ENCODE data around the gene ZBTB38. TPM values are rescaled to one million over a fixed set of nuclear protein-coding genes. Genes with fewer than 3 reads are reported as not detected.

Gene ZBTB38
- total RNA-seq, 3 donors from 2014 or later (not counting 1 experiment from before 2014, with no cell fraction given) = 40.3 to 68.3 (median 56.7) TPM

- Mint-ChIP-seq H3K27me3 (ENCODE audit: low read depth in 2 of 2) (no peaks in the 10 kb centered on the region), H3K4me3 (peak overlapping the region; percentile 89), H3K4me1 (peaks cover 57 to 65% of the 10 kb centered on the region in 2 donors), H3K27ac (peak overlapping the region; percentile 96 to 98), H3K9me3 (no peaks in the 10 kb centered on the region), H3K36me3 (peaks cover 21% of the 10 kb centered on the region)
- intact Hi-C loops (cut with micrococcal nuclease) = loop anchor here (5.0 kb wide), 1 partner anchor 34 kb away; no protein-coding TSS in a partner anchor
- H3K27ac ChIP-seq (ENCODE audit: low read length) = peak overlapping the region; percentile 72
- H3K4me1 ChIP-seq (ENCODE audit: control insufficient read depth, insufficient read depth, low read length) = peaks cover 57% of the 10 kb centered on the region
- peak in 2 of 3 donors; percentile 20 to 30 for ATAC-seq
- H3K4me3 ChIP-seq (ENCODE audit: low read length) = no peak overlapping the region
- peak in 1 of 2 donors; percentile 59 for DNase-seq
- 63% methylated on average over 3 of the region's 3 CpGs for WGBS (ENCODE audit: insufficient coverage)
- no peak for TF ChIP-seq CTCF (IDR thresholded peaks at IDR 0.05)
- H3K9me3 ChIP-seq (ENCODE audit: control insufficient read depth, insufficient read depth, low read length) = no peaks in the 10 kb centered on the region
- H3K27me3 ChIP-seq (ENCODE audit: control insufficient read depth, insufficient read depth, low read length) = no peaks in the 10 kb centered on the region
- peaks cover 25% of the 10 kb centered on the region for H3K36me3 ChIP-seq (ENCODE audit: control insufficient read depth, insufficient read depth, low read length)
Measured at GRCh38 chr3:141410846-141411245, 42.5 kb downstream of the ZBTB38 start.

GRCh38 chr3:141411251-141411771 lies 43.0 kb downstream of the ZBTB38 start:
- Mint-ChIP-seq H3K4me1 (peaks cover 53 to 62% of the 10 kb centered on the region in 2 donors), H3K36me3 (peaks cover 16% of the 10 kb centered on the region), H3K27me3 (ENCODE audit: low read depth in 2 of 2) (no peaks in the 10 kb centered on the region), H3K27ac (peak overlapping the region; percentile 96 to 98), H3K9me3 (no peaks in the 10 kb centered on the region), H3K4me3 (peak overlapping the region; percentile 89)
- H3K4me3 ChIP-seq (ENCODE audit: low read length) = no peak overlapping the region
- no peaks in the 10 kb centered on the region for H3K27me3 ChIP-seq (ENCODE audit: control insufficient read depth, insufficient read depth, low read length)
- peak; percentile 21 to 39 (median 36) for ATAC-seq
- 54% methylated on average over 6 of the region's 7 CpGs for WGBS (ENCODE audit: insufficient coverage)
- peak overlapping the region; percentile 72 for H3K27ac ChIP-seq (ENCODE audit: low read length)
- H3K36me3 ChIP-seq (ENCODE audit: control insufficient read depth, insufficient read depth, low read length) = peaks cover 21% of the 10 kb centered on the region
- intact Hi-C loops (cut with micrococcal nuclease) = loop anchor here (5.0 kb wide), 1 partner anchor 34 kb away; no protein-coding TSS in a partner anchor
- peak in 1 of 2 donors; percentile 70 for DNase-seq
- no peaks in the 10 kb centered on the region for H3K9me3 ChIP-seq (ENCODE audit: control insufficient read depth, insufficient read depth, low read length)
- no peak for TF ChIP-seq CTCF (IDR thresholded peaks at IDR 0.05)
- H3K4me1 ChIP-seq (ENCODE audit: control insufficient read depth, insufficient read depth, low read length) = peaks cover 57% of the 10 kb centered on the region

- peak overlapping the region; percentile 23 for H3K4me3 ChIP-seq (ENCODE audit: low read length)
- peak; percentile 49 to 87 for DNase-seq
- 33% methylated on average over 9 of the region's 10 CpGs for WGBS (ENCODE audit: insufficient coverage)
- peaks cover 30% of the 10 kb centered on the region for H3K36me3 ChIP-seq (ENCODE audit: control insufficient read depth, insufficient read depth, low read length)
- peak; percentile 81 to 90 (median 88) for ATAC-seq
- H3K9me3 ChIP-seq (ENCODE audit: control insufficient read depth, insufficient read depth, low read length) = no peaks in the 10 kb centered on the region
- Mint-ChIP-seq H3K4me1 (peaks cover 56 to 65% of the 10 kb centered on the region in 2 donors), H3K27me3 (ENCODE audit: low read depth in 2 of 2) (no peaks in the 10 kb centered on the region), H3K27ac (peak overlapping the region; percentile 96 to 98), H3K36me3 (peaks cover 19% of the 10 kb centered on the region), H3K4me3 (peak overlapping the region; percentile 89), H3K9me3 (no peaks in the 10 kb centered on the region)
- intact Hi-C loops (cut with micrococcal nuclease) = loop anchor here (5.0 kb wide), 1 partner anchor 35 kb away; no protein-coding TSS in a partner anchor
- TF ChIP-seq CTCF (IDR thresholded peaks at IDR 0.05) = no peak
- H3K27me3 ChIP-seq (ENCODE audit: control insufficient read depth, insufficient read depth, low read length) = no peaks in the 10 kb centered on the region
- peak overlapping the region; percentile 72 for H3K27ac ChIP-seq (ENCODE audit: low read length)
- H3K4me1 ChIP-seq (ENCODE audit: control insufficient read depth, insufficient read depth, low read length) = peaks cover 57% of the 10 kb centered on the region
Measured at GRCh38 chr3:141412087-141412935, 44.0 kb downstream of the ZBTB38 start.

All from natural killer cell (primary cell).